GM23248 (cell line): Measurements from ENCODE around the gene UGT8. TPM values are rescaled to one million over a fixed set of nuclear protein-coding genes. Genes with fewer than 3 reads are reported as not detected.

ENCODE experiments used
- DNase-seq: peaks from one replicate; pipeline ENCODE4 v3.0.0-alpha.2; 2015
- H2AFZ ChIP-seq: fragments of 200-600 bp; sonication (generic); 2 replicates; pipeline ENCODE4 v1.6.1; 2016; ENCODE audit warnings: antibody characterized with exemption
- H3F3A ChIP-seq: fragments of 200-600 bp; sonication (generic); 2 replicates; pipeline ENCODE4 v1.6.1; 2016; ENCODE audit warnings: mild to moderate bottlenecking, antibody characterized with exemption, mixed run types; ENCODE audit not compliant: insufficient read depth
- H3K27ac ChIP-seq: fragments of 200-600 bp; sonication (generic); 2 replicates; pipeline ENCODE4 v1.5.1; 2016; ENCODE audit warnings: mild to moderate bottlenecking
- H3K27me3 ChIP-seq: fragments of 200-600 bp; sonication (generic); replicated peaks from 2 replicates; pipeline ENCODE4 v1.6.1; 2016; ENCODE audit warnings: mild to moderate bottlenecking; ENCODE audit not compliant: insufficient read depth
- H3K36me3 ChIP-seq: fragments of 200-600 bp; sonication (generic); 2 replicates; pipeline ENCODE4 v1.6.1; 2016; ENCODE audit warnings: low read depth, mild to moderate bottlenecking
- H3K4me1 ChIP-seq: fragments of 200-600 bp; sonication (generic); 2 replicates; pipeline ENCODE4 v1.6.1; 2016; ENCODE audit warnings: mild to moderate bottlenecking; ENCODE audit not compliant: insufficient read depth
- H3K4me2 ChIP-seq: fragments of 200-600 bp; sonication (generic); one replicate; pipeline ENCODE4 v1.6.1; 2016; ENCODE audit warnings: mild to moderate bottlenecking; ENCODE audit not compliant: unreplicated experiment
- H3K4me3 ChIP-seq: fragments of 200-600 bp; sonication (generic); 2 replicates; pipeline ENCODE4 v1.5.1; 2016; ENCODE audit warnings: mild to moderate bottlenecking
- H3K79me2 ChIP-seq: fragments of 200-600 bp; sonication (generic); 2 replicates; pipeline ENCODE4 v1.6.1; 2016; ENCODE audit warnings: mild to moderate bottlenecking; ENCODE audit not compliant: insufficient read depth
- H3K9ac ChIP-seq: fragments of 200-600 bp; sonication (generic); 2 replicates; pipeline ENCODE4 v1.6.1; 2016; ENCODE audit warnings: mild to moderate bottlenecking
- H3K9me2 ChIP-seq: fragments of 200-600 bp; sonication (generic); 2 replicates; pipeline ENCODE4 v1.6.1; 2016; ENCODE audit warnings: mixed run types, mild to moderate bottlenecking, moderate library complexity; ENCODE audit not compliant: insufficient read depth
- H3K9me3 ChIP-seq: fragments of 200-600 bp; sonication (generic); one replicate; pipeline ENCODE4 v1.6.1; 2017; ENCODE audit warnings: low read depth
- H4K20me1 ChIP-seq: fragments of 200-600 bp; sonication (generic); 2 replicates; pipeline ENCODE4 v1.6.0; 2016; ENCODE audit not compliant: insufficient read depth
- EZH2 ChIP-seq: fragments of 200-600 bp; sonication (generic); IDR thresholded peaks from 2 replicates; pipeline ENCODE4 v1.6.1; 2018; ENCODE audit warnings: antibody characterized with exemption, mild to moderate bottlenecking; ENCODE audit not compliant: insufficient read depth, poor library complexity, severe bottlenecking
- EZH2phosphoT487 ChIP-seq: fragments of 200-600 bp; sonication (generic); IDR thresholded peaks from 2 replicates; pipeline ENCODE4 v1.6.1; 2018; ENCODE audit warnings: antibody characterized with exemption, moderate library complexity, mild to moderate bottlenecking, low read depth; ENCODE audit not compliant: insufficient read depth
- whole genome bisulfite sequencing, 2 experiments: methylation state at CpG; one replicate each; pipeline ENCODE4 v1.1.6; 2015 to 2017; ENCODE audit warnings: low lambda C conversion rate in 2 of 2, low coverage in 1 of 2; ENCODE audit errors: missing lambda C conversion rate in 2 of 2; 5-methylcytosine and 5-hydroxymethylcytosine counted together
- in situ Hi-C: fragments of 300-500 bp; cut with MboI; formaldehyde crosslinking; loops from 2 replicates; pipeline ENCODE4 v1.15.0; 2020
- polyA plus RNA-seq: library from polyadenylated mRNA; unstranded; fragments of >200 nt; fragmentation: Nextera tagmentation; extraction: Ambion mirVana; gene quantifications from 2 replicates; pipeline ENCODE4 v1.2.1, GENCODE V29; 2016
- total RNA-seq: library from RNA; depleted of rRNA; stranded (reverse); fragments of >200 nt; shearing (Covaris generic); gene quantifications from 2 replicates; pipeline ENCODE4 v1.2.3, GENCODE V29; 2014

Gene UGT8
- total and polyA plus RNA-seq, 2 experiments from 2014 or later: not detected

GRCh38 chr4:114642173-114642780 lies 43.7 kb downstream of the UGT8 start:
- Histone ChIP-seq H3F3A (no peaks in the 10 kb centered on the region), H3K9ac (no peak overlapping the region), H4K20me1 (no peaks in the 10 kb centered on the region), H3K9me3 (no peaks in the 10 kb centered on the region), H3K4me2 (no peak overlapping the region), H3K27me3 (no peaks in the 10 kb centered on the region; the same call in 1 of the 2 replicates), H3K36me3 (no peaks in the 10 kb centered on the region), H3K4me3 (no peak overlapping the region), H2AFZ (no peak overlapping the region), H3K79me2 (no peaks in the 10 kb centered on the region), H3K27ac (no peak overlapping the region), H3K4me1 (no peaks in the 10 kb centered on the region), H3K9me2 (no peaks in the 10 kb centered on the region)
- TF ChIP-seq EZH2phosphoT487: no peak
- TF ChIP-seq EZH2: no peak
- in situ Hi-C loops: no loop called here
- WGBS, 2 experiments: 65 to 68% methylated on average over 4 of the region's 4 CpGs
- DNase-seq: no peak

GRCh38 chr4:114649908-114650307 lies 51.3 kb downstream of the UGT8 start:
- TF ChIP-seq EZH2phosphoT487 (no peak), EZH2 (no peak)
- no peak overlapping the region for H2AFZ ChIP-seq
- no peak overlapping the region for H3K27ac ChIP-seq
- H3K4me3 ChIP-seq: no peak overlapping the region
- H3K4me1 ChIP-seq: no peaks in the 10 kb centered on the region
- no peak overlapping the region for H3K9ac ChIP-seq
- 0 out of 2 replicates have a peak, but pooled peaks cover 7% of the 10 kb centered on the region for H3K27me3 ChIP-seq
- in situ Hi-C loops: loop anchor here (10.0 kb wide), 1 partner anchor 255 kb away; no protein-coding TSS in a partner anchor
- H3K79me2 ChIP-seq: no peaks in the 10 kb centered on the region
- no peak overlapping the region for H3K4me2 ChIP-seq
- no peak for DNase-seq
- no peaks in the 10 kb centered on the region for H4K20me1 ChIP-seq
- no peaks in the 10 kb centered on the region for H3K36me3 ChIP-seq
- H3K9me2 ChIP-seq: no peaks in the 10 kb centered on the region
- H3F3A ChIP-seq: no peaks in the 10 kb centered on the region
- WGBS, 2 experiments: 68 to 74% methylated on average over 1 of the region's 1 CpG
- no peaks in the 10 kb centered on the region for H3K9me3 ChIP-seq

- no peak overlapping the region for H2AFZ ChIP-seq
- H4K20me1 ChIP-seq: no peaks in the 10 kb centered on the region
- H3K4me1 ChIP-seq: no peaks in the 10 kb centered on the region
- H3K4me2 ChIP-seq: no peak overlapping the region
- no peak overlapping the region for H3K9ac ChIP-seq
- H3F3A ChIP-seq: no peaks in the 10 kb centered on the region
- 72 to 81% methylated on average over 1 of the region's 1 CpG for WGBS, 2 experiments
- no peak for TF ChIP-seq EZH2phosphoT487
- no peak for TF ChIP-seq EZH2
- 0 out of 2 replicates have a peak, but pooled peaks cover 7% of the 10 kb centered on the region for H3K27me3 ChIP-seq
- no peaks in the 10 kb centered on the region for H3K9me3 ChIP-seq
- H3K4me3 ChIP-seq: no peak overlapping the region
- no peaks in the 10 kb centered on the region for H3K9me2 ChIP-seq
- no peak overlapping the region for H3K27ac ChIP-seq
- in situ Hi-C loops: loop anchor here (10.0 kb wide), 1 partner anchor 259 kb away; no protein-coding TSS in a partner anchor
- no peaks in the 10 kb centered on the region for H3K79me2 ChIP-seq
- H3K36me3 ChIP-seq: no peaks in the 10 kb centered on the region
- DNase-seq: no peak
These were observed 55.1 kb downstream of the UGT8 start for GRCh38 chr4:114653675-114654074.

DNA sequence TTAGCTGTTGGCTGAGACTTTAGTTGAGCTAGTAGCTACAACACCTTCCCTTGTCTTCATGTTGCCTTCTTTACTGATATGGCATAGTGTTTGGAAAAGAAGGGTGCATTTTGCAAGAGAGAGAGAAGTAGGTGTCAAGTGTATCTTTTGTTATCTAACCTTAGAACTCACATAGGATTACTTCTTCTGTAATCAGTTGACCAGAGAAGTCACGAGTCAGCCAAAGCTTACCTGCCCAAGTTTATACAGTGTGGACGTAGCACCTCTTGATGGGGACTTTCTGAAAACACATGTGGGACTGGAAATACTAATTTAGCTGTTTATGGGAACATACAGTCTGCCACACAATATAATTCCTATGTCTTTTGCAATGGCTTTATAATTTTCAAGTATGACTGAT lies 56.0 kb downstream of the UGT8 start:
- H3K9ac ChIP-seq: no peak overlapping the region
- H3K27ac ChIP-seq: no peak overlapping the region
- no peak for DNase-seq
- in situ Hi-C loops: loop anchor here (10.0 kb wide), 1 partner anchor 260 kb away; no protein-coding TSS in a partner anchor
- 0 out of 2 replicates have a peak, but pooled peaks cover 7% of the 10 kb centered on the region for H3K27me3 ChIP-seq
- H3K79me2 ChIP-seq: no peaks in the 10 kb centered on the region
- H3K36me3 ChIP-seq: no peaks in the 10 kb centered on the region
- no peak for TF ChIP-seq EZH2phosphoT487
- TF ChIP-seq EZH2: no peak
- no peaks in the 10 kb centered on the region for H3K9me2 ChIP-seq
- H3K4me1 ChIP-seq: no peaks in the 10 kb centered on the region
- H3K4me2 ChIP-seq: no peak overlapping the region
- H3K4me3 ChIP-seq: no peak overlapping the region
- WGBS, 2 experiments: 25 to 27% methylated on average over 2 of the region's 2 CpGs
- no peaks in the 10 kb centered on the region for H3K9me3 ChIP-seq
- H4K20me1 ChIP-seq: no peaks in the 10 kb centered on the region
- H3F3A ChIP-seq: no peaks in the 10 kb centered on the region
- H2AFZ ChIP-seq: no peak overlapping the region
